Measurements from ENCODE around the gene PLA2G4D.

Gene PLA2G4D

DNA sequence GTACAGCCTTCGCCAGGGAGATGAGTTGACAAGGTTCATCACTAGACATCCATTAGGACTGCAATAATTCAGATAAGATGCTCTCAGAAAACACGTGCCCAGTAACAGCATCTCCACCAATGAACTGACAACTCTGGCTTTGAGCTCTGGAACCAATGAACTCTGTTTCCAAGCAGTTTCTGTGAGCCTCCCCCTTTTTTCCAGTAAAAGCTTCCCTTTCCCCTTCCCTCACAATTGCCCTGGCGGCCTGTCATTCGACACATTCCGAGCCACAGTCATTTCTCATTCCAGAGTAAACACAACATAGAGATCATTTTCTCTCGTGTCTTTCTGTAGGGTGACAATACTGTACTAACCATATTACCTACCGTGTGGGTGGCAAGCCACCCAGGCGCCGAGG, 3.6 kb downstream of the PLA2G4D start:
- no peak for DNase-seq (ENCODE audit: low spot score)

DNA sequence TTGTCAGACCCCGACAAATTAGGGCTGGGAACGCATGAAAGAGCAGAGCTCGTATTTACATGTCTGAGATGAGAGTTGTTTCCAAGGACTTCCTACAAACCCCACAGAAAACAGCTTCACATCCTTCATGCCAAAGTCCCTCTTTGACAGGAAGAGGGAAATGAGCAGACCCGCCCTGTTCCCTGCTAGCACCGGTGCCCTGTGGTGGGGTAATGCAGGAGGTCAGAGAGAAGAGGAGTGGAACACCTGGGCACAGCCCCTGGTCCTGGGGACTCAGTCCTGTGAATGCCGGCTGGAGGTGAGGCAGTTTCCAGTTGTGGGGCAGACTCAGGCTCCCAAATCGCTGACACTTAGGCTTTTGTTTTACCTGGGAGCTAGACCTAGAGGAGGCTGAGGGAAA, 4.0 kb downstream of the PLA2G4D start:
- no peak for DNase-seq (ENCODE audit: low spot score)

DNA sequence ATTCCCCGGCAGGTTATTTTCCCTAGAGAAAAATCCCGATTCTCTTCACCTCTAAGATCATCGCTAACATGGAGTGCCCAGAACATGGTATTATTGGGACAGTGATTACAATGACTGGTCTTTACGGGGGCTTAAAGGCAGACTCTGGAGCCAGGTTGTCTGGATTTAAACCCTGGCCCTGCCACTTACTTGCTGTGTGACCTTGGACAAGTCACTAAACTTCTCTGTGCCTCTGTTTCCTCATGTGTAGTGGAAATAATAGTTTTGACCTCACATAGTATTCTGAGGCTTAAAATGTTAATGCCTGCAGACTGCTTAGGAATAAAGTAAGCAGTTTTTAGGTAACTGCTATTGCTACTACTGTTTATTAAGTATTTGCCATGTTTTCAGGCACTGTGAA, 4.4 kb downstream of the PLA2G4D start:
- no peak for DNase-seq (ENCODE audit: low spot score)

DNA sequence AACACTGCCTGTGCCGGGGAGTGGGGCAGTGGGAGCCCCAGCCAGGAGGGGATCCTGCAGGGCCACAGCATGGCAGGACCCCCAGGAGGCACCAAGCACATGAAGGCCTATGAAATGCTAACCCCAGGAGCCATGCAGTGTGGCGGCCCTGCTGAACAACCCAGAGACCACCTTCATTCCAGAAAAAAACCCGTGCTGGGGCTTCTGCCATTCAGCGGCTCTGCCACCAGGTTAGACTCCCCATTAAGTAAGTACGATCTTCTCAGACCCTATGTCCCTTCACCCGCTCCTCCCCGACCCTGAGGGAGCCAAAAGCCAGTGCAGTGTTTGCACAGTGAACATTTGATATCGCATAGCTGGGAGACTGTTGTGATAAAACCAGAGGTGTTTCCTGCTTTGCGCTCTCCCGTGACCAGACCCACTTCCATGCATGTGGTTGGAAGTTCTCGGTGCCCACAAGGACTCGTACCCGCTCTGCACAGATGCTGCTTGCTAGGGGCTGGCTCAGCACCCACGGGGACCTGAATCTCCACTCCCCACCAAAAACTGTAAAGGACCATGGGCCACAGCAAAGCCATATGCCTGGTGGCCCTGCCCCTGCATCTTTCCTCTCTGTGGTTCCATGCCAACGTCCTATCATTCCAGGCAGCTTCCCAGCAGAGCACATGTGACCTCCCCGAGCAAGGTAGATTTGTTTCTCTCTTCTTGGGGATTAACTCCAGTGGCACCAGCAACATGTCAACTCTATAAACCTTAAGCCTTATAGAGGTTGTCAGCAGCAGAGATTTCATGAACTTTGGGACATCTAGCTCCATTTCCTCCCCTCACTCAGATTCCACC, 5.3 kb downstream of the PLA2G4D start:
- no peak for DNase-seq (ENCODE audit: low spot score)

DNA sequence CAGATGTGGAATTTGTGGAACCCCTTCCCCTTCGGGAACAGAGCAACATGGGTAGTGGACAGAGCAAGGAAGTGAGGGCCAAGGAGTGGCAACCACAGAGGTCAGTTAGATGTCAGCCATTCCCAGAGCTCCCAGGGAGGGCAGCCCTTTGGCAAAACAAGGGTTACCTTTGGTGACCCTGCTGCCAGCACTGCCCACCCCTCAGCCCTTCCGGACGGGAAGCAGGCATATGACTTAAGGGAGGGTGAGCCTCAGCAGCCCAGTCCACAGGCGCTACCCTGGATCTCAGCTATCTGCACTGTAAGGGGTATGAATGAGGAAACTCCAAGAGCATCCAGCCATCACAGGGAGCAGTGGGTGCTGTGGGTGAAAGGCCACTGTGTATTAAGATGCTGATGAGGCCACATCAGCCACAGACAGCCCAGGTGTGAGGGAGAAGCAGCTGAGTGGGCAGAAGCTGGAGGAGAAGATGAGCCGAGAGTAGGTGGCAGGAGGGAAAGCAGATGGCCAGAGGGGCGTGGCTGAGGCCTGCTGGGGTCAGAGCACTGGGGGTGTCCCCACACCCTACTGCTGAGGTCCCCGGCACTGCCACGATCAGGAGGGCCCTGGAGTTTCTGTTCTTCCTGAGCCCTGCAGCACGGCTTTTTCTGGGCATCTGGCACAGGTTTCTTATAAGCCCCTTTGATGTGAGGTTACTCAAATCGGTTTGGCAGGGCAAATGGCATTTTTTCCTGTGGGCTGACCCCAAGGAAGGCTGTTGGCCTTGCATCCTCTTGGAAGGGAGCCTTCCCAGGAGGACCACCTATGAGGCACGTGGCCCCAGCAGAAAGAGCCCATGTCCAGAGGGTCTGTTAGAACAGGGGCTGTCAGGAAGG, 6.2 kb downstream of the PLA2G4D start:
- DNase-seq (ENCODE audit: low spot score), result no peak

DNA sequence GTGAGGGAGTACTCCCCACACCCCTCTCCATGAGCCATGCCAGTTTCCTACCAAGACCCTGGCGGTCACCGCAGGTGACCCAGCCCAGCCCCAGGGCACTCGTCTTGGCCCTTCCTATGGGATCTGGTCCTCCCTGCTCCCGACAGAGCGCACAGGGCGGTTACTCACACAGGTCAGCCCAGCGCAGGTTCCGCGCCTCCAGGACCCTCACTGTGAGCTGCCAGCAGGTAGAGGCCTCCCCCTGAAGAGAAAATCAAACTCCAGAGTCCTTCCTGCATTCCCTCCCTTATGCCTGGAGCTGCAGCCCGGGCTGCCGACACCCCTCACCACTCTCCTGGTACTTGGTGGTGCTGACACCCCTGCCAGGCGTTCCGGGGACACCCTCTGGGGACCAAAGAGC, 6.9 kb downstream of the PLA2G4D start:
- no peak for DNase-seq (ENCODE audit: low spot score)

DNA sequence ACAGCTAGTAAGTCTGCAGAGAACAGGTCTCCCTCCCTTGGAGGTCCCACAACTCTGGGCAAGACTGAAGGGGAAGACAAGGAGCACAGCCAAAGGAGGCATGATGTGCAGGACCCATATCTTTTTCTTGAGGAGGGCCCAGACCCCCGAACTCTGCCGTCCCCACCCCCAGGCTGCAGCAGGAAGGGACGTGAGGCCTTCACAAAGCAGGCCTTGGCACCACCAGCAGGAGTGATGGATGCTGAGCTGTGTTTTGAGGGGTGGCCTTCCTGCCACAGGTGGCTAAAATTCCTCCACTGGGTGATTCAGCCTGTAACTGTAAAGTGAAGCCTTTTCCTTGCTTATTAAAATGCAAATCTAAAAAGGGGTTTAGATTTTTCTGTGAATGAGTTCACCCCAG, 8.6 kb downstream of the PLA2G4D start:
- no peak for DNase-seq (ENCODE audit: low spot score)

DNA sequence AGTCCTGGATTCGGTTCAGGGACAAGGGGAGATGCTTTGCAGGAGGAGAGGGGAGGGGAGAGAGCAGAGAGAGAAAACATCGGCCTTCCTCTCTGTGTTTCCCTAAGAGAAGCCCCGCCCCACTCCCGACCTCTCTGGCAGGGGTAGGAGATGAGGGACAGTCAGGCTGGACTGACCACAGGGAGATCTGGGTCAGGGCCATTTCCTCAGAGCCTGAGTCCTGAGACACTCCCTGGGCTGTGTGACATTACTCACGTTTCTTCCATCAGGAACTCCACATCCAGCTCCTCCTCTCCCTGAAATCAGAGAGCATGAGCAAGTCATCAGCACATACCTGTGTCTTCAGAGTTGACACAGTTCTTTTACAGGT, 9.1 kb downstream of the PLA2G4D start:
- DNase-seq (ENCODE audit: low spot score), result no peak

DNA sequence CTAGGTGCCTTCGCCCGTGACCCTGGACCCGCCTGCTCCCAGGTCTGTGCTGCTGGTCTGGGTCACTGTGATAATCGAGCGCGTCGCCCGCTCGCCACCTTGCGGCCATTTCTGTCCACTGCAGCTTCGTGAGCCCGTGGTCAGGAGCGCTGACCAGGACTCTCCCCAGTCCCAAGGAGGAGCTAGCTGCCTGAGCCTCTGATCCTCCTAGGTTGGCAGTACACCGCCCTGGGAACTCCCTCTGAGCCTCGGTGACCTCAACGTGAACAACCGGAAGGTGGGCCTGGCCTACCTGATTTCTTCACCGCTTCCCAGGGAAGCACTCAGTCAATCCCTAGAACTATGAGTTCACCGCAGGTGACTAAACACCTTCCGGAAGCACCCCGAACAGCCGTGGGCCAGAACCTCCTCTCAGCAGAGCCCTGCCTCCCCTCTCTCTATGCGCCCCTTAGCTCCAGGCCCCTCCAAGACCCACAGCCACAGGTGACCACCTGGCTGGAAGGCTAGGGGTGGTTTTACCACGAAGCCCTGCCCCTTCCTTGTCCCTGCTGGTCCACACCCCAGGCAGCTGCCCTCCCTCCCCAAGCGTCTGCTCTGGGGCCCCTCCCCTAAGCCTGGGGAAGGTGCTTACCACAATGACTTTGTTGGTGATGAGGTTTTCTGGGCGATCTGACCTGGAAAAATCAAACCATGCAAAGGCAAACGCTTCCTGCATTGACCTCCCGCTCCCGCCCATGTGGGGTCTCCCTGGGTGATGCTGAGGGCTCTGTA, 9.7 kb downstream of the PLA2G4D start:
- DNase-seq (ENCODE audit: low spot score), result peak; percentile 27

DNA sequence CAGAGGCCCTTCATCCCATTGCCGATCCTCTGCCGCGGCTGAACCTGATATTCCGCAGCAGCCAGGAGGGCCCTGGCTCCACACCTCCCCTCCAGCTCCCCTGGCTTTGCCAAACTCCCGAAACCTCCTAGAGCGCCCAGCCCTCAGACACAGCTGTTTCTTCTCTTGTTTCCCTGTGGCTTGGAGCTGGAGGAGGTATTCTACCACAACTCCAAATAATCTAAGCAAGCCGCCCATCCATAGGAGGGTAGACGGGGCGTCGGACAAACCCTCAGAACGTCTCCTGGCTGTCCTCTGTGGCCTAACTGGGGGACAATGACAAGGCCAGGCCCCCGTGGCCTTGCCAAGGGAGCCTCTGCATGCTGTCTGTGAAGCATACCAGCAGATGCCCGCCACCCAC, 10.4 kb downstream of the PLA2G4D start:
- DNase-seq (ENCODE audit: low spot score), result no peak

DNA sequence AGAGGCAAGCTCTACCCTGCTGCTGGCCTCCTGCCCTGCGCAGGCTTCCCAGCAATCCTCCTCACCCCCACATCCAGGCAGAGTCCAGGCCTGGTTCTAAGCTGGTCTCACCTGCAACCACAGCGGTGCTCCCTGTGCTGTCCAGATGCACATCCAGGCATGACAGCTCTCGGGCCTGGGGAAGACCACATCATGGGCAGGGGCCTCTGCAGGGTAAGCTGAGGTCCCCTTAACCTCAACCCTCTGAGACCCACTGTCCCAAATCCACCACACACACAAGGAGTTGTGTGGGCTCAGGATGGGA, 10.8 kb downstream of the PLA2G4D start:
- DNase-seq (ENCODE audit: low spot score), result no peak

DNA sequence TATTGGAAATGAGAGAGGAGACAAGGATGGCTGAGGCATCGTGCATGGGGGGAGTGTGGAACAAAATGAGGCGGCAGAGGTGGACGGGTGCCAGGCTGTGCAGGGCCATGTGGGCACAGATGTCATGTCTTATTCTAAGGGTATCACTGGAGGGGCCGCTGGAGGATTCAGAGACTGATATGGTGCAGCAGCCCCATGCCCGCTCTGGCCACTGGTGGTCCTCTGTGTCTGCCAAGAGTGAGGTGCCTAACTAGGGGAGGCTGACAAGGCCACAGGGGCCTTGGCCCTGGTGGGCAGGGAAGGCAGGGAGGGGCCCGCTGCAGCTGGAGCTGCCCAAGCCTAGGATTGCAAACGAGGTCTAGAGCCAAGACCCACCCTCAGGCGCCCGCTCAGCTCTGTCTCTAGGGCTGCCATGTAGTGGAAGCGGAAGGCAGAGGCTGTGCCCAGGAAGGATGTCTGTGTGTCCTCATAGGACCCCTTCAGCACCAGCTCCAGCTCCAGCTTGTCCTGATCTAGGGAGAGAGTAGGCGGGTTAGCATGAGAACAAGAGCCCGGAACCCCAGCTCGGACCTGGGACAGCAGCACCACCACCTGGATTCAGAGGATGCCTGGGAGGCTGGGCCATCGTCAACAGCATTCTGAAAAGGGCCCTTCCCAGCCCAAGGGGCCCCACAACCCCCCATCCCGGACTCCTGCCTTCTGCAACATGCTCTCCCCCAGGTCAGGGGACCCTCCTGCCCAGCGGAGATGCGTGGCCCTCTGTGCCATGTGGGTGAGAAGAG, 11.3 kb downstream of the PLA2G4D start:
- DNase-seq (ENCODE audit: low spot score), result no peak

DNA sequence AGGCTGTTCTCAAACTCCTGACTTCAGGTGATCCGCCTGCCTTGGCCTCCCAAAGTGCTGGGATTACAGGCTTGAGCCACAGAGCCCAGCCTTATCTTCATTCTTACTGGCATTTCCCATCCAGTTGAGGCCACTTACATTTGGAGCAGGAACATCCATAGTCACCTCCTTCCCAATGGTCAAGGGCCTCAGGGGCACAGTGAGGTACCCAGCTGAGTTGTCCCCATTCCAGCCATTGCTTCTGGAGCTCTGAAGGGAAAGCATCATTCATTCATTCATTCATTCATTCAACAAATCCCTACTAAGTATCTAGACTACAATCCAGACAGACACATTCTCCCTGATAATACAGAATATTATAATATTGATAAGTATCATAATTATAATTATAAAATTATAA, 12.2 kb downstream of the PLA2G4D start:
- DNase-seq (ENCODE audit: low spot score), result no peak

DNA sequence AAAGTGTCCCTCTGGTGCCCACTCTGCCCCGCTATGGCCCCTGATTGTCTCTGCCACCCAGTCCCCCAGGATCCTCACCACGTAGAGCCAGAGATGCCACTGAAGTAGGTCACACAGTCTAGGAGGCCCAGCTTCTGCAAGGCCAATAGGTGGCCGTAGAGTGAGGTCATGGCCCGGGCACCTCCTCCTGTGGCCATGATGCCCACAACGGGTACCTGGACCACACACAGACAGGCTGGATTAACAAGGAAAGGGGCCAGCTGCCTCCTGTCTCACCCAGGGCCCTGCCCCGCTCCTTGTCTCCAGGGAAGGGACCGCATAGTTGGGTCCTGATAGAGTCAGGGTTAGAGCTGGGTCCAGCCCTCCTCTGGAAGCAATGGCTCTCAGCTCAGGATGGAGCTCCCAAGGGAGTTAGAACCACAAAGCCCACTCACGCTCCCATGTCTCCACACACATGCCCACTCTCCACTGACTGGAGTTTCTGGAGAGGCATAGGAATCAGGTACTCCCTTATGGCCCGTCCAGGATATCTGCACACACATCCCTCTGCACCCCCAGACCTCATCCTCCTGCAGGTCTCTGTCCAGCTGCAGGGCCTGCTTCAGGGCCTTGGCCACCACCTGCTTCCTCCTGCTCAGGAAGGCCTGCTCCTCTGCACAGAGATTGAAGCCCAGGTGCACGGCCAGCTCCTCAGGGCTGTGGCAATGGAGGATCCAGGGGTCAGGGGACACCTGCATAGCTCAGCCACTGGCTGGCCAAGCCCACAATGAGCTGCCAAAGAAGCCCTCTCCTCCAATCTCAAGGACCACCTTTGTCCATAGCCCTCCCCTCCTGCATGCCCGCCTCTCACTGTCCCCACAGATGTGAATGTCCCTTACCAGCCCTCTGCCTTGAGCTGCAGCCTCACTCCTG, 13.2 kb downstream of the PLA2G4D start:
- no peak for DNase-seq (ENCODE audit: low spot score)

DNA sequence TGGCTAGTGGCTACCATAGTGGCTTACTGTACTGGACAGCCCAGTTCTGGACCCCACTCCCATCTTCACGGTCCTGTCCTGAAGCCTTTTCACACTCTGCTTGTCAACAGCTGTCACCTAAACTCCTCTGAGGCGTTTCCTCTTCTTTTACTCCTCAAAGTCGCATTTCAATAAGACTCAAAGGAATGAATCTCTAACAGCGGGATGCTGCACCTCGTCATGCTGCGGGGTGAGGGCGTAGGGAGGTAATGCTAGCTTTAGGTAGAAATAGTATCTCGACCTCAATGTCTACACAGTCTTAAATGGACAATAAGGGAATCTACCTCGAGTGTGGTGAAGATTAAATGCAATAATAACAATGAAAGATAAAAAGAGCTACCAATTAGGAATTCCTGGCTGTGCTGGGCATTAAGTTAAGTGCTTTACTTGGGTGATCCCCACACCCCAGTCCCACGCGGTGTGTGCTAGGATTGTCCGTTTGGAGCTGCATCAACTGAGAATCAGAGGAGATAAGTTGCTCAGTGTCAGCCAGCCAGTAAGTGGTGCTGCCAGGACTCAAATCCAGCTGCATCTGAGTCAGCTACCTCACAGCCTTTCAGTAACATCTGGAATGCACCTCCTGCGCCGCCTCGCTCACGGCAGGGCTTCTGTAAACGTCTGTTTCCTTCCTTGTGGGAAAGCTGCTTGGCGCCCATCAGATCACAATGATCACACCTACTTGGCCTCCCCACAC, 14.0 kb downstream of the PLA2G4D start:
- DNase-seq (ENCODE audit: low spot score), result no peak

DNA sequence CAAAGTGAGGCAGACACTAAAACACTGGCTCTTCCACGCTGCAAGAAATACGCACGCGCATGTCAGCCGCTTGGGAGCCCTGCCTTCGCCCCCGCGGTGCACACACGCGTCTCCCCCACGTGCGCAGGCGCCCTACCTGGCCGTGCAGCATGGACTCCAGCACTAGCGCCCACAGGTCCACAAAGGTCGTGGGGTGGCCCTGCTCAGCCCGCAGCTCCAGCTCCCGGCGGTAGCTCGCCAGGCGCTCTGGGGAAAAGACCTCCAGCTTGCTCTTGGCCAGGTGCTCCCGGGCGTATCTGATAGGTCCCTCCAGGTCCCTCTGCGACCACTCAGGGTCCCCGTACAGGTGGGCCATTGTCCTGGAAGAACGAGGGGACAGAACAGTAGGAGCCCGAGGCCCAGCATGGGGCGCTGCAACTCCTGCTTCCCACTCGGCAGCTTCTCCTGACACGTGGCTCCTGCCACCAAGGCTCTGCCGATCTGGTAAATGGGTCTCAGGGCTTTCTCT, 14.9 kb downstream of the PLA2G4D start:
- no peak for DNase-seq (ENCODE audit: low spot score)

DNA sequence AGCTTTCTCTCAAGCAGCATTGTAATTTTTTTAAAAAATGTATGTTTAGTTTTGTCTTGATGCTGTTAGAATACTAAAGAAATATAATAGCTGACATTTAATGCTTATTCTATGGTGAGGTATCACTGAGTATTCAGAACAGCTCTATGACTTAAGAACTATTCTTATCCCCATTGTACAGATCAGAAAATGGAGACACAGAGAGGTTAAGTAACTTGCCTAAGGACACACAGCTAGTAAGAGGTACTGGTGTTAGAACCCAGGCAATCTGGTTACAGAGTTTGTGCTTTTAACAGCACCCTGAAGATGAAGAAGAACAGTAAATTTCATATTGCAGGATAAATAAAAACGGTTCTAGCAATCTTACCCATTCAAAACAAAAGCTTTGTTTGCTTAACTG, 15.5 kb downstream of the PLA2G4D start:
- DNase-seq (ENCODE audit: low spot score), result no peak

DNA sequence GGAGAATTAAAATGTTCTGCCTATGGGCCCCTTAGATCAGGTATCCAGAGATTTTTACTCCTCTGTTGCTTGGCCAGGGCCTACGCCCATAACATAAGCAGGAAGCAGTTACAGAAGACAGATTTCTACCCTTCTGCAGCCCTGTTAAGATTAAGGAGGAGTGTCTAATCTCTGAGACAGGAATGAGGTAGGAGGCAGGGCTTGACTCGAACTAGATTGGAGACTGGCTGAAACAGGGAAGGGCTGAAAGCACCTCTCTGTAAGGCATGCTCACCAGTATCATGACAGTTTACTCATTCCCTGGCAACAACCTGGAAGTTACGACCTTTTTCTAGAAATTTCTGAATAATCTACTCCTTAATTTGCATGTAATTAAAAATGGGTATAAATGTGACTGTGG, 16.7 kb downstream of the PLA2G4D start:
- DNase-seq (ENCODE audit: low spot score), result no peak

DNA sequence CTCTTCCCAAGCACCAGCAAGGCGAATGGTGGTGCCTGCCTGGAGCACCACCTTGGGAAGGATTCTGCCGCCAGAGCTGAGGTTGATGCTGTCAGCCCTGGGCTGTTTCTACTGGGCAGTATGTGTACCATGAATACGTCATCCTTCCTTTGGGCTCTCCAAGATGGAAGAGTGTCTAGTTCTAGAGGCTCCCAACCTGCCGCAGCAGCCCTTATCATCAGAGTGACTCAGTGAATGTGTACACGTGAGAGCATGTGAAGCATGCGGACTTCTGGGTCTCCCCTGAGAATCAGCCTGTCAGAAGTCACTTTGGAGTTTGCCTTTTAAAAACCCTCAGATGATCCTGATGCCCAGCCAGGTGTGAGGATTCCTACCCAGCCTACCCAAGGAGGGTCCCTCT, 20.9 kb downstream of the PLA2G4D start:
- no peak for DNase-seq (ENCODE audit: low spot score)

DNA sequence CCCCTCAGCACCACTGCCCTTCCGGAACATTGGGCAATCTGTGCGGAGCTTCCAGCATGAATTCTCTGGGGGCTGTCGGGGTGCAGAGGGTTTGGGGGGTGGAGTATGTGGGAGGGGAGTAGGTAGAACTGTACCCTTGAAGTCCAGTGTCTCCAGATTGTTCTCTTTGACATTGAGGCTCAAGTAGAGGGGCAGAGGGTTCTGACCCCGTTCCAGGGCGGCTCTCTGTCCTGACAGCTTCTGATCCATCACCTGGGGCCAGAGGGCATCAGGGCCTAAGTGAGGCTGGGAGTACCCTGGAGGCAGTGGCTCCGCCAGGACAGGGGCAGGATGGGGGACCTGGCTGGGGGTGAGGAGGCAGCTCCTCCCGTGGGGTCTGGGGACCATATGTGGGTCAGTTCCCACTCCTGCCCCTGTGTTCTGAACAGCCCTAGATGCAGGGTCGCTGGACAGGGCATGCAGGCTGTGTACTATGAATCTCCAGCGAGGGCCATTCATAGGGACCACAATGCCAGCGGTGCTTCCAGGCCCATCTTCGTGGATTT, 22.1 kb downstream of the PLA2G4D start:
- no peak for DNase-seq (ENCODE audit: low spot score)
